NCI-H1092 treated with DMSO at 0.1 percent for 48 hours (cell line): ENCODE data around the gene KIF19.
"Not testable (repeated sequence)": the region's sequence is repeated elsewhere in the genome, so short reads cannot be mapped to it uniquely, and the experiment has no call there.

Experiments
- DNase-seq: peaks from one replicate; lab custom pipeline; 2025; lab: John Stamatoyannopoulos, UW

The KIF19 gene

DNA sequence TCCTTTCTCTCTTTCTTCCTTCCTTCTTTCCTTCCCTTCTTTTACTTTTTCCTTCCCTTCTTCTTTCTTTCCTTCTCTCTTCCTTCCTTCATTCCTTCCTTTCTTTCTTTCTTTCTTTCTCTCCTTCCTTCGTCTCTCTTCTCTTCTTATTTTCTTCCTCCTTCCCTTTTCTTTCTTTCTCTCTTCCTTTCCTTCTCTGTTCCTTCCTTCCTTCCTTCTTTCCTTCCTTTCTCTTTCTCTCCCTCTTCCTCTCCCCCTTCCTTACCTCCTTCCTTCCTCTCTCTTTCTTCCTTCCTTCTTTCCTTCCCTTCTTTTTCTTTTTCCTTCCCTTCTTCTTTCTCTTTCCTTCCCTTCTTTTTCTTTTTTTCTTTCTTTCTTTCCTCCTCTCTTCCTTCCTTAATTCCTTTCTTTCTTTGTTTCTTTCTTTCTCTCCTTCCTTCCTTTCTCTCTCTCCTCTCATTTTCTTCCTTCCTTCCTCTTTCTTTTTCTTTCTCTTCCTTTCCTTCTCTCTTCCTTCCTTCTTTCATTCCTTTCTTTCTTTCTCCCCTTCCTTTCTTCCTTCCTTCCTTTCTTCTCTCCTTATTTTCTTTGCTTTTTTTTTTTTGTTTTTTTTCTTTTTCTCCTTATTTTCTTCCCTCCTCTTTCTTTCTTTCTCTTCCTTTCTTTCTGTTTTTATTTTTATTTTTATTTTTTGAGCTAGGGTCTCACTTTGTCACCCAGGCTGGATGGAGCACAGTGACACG, 64.1 kb downstream of the KIF19 start:
- no peak for DNase-seq

DNA sequence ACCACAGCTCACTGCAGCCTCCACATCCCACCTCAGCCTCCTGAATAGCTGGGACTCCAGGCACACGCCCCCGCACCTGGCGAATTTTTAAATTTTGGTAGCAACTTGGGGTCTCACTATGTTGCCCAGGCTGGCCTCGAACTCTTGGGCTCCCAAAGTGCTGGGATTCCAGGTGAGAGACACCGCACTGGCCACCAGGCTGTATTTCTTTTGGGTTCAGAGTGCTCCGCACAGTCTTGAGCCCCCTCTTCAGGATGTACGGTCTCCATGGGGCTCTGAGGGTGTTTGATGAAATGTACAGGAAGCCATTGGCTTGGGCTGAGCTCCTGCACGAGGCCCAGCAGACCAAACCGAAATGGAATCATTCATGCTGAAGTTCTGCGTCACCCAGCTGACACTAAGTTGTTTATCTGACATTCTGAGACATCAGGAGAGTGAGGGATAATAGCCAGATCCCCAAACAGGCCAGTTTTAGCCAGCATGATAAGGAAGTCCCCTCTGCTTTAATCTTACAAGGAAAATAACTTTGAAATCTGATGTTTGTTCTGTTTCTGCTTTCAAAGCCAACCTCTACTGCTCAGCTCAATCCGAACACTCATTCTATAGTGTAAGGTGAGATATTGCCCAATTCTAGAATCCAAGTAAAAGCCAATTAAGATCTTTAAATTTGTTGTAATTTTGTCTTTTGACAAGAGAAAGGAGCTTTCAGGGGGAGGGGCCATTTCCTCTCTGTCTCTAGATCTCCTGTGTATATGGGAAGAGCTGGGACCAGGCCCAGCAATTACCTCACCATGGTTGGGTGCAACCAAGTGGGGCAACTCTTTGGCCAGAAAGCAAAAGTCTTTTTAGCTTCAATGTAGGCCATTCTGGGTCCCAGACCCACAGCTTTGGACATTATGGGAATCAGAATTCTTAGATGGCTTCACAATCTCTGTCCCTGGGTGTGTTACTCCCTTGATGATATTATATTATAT, 64.9 kb downstream of the KIF19 start:
- no peak for DNase-seq

- no peak for DNase-seq
These were observed 65.7 kb downstream of the KIF19 start for GRCh38 chr17:74391771-74392170.

GRCh38 chr17:74392848-74393247, 66.8 kb downstream of the KIF19 start:
- no peak for DNase-seq

GRCh38 chr17:74393346-74393942, 67.4 kb downstream of the KIF19 start:
- DNase-seq = no peak

DNA sequence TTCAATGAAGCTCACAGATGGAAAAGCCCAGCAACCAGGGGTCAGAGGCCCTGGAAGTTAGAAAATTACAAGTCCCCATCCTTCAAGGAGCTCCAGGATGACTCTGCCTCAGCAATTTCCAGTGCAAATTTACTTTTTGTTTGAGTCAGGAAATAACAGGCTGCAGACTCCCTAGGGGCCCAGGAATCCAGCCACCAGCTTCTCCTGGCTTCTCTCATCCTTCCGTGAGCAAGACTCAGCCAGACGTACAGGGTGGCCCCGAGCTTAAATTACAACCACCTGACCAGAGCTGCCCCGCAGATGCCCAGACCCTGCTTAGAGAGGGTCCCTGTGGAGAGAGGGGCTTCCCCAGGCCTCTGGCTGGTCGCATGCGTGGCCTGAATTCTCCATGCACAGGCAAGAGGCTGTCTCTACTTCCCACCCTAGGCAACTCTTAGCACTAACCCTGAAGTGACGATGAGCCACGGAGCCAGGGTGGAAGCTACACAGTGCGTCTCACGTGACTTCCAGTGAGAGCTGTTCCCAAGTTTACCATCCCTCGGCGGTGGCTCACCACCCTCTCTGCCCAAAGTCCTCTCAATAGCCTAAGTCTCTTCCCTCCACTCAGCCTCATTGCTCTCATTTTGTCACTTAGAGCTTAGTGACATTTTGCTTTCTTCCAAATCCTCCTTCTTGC, 68.4 kb downstream of the KIF19 start:
- DNase-seq = no peak

- no peak for DNase-seq
These were observed 69.0 kb downstream of the KIF19 start for GRCh38 chr17:74394977-74395376.

- DNase-seq = no peak
These were observed 70.5 kb downstream of the KIF19 start for GRCh38 chr17:74396567-74396966.

GRCh38 chr17:74402048-74402447, 76.0 kb downstream of the KIF19 start:
- DNase-seq = no peak

DNA sequence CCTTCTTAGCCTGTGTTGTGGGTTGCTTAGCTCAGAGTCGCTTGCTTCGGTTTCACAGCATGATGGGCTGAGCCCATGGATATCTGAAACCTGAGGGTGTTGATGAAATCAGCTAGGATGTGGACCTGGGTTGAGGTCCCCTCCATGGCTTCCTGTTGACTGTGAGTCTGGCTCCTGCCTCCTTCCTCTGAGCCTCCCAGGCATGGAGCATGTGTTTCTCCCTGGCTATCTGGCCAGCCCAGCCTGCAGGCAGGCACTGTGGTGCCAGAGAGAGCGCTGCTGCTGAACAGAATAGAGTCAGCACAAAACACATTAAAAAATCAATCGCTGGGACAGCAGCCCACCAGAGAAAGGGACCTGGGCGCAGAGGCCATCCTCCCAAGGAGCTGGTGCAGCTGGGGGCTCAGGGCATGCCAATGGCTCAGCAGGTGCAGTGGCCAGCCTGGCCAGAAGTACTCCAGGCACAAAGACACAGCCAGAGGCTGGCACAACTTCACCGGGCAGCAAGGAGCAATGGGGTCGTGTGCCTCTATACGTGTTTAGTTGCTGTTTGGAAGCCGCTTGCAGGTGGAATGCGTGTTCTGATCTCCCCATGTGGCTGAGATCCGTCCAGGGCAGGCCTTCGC, 77.6 kb downstream of the KIF19 start:
- DNase-seq = peak; percentile 54

DNA sequence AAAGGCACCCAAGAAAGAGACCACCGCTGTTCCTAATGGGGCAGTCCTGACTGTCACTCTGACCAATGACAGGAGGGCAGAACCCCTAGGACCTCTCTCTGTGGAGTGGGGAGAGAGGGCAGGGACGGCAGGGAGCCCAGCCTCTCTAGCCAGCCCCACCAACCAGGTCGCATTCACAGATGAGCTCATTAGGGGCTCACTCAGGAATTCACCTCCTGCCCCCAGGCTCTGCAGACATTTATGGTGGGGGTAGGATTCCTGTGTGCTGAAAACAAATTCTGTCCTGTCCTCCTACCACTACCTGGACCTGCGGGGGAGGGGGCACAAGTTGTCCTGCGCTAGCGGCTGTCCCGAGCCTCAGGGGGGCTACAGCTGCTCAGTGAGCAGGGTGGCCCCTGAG, 78.2 kb downstream of the KIF19 start:
- DNase-seq = no peak

DNA sequence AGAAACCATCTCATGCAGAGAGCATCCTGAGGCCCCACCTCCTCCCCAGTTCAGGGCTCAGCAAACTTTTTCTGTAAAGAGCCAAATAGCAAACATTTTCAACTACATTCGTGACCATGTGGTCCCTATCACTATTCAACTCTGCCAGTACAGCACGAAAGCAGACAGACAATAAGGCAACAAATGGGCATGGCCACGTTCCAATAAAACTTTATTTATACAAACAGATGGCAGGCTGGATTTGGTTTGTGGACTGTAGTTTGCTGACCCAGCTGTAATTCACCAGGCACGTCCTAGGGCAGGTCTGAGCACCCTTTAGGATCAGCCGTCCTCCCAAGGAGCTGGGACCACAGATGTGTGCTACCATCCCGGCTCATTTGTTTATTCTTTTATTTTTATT, 78.8 kb downstream of the KIF19 start:
- DNase-seq = no peak

DNA sequence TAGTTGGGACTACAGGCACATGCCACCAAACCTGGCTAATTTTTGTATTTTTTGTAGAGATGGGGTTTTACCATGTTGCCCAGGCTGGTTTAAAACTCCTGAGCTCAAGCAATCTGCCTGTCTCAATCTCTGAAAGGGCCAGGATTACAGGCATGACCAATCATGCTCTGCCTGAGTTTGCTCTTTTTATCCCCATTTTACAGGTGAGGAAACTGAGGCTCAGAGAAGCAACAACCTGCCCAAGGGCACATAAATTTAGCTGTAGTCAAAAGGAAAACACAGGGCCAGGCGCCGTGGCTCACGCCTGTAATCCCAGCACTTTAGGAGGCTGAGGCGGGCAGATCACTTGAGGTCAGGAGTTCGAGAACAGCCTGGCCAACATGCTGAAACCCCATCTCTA, 79.3 kb downstream of the KIF19 start:
- not testable (repeated sequence) for DNase-seq
